GM18505 (cell line): ENCODE data around the gene EYA2.

Experiments
- ATAC-seq: cut with Tn5 transposase; IDR thresholded peaks from one replicate; pipeline ENCODE4 v1.9.1; 2021; ENCODE audit not compliant: unreplicated experiment
- POLR2A ChIP-seq: IDR thresholded peaks from 4 replicates; pipeline ENCODE4 v1.6.1; 2011; ENCODE audit warnings: borderline replicate concordance; ENCODE audit not compliant: insufficient read depth, insufficient read length; ENCODE audit errors: extremely low read depth

Gene EYA2

GRCh38 chr20:46977909-46978588 lies 83.4 kb downstream of the EYA2 start:
- ATAC-seq, result no peak
- no peak for TF ChIP-seq POLR2A

DNA sequence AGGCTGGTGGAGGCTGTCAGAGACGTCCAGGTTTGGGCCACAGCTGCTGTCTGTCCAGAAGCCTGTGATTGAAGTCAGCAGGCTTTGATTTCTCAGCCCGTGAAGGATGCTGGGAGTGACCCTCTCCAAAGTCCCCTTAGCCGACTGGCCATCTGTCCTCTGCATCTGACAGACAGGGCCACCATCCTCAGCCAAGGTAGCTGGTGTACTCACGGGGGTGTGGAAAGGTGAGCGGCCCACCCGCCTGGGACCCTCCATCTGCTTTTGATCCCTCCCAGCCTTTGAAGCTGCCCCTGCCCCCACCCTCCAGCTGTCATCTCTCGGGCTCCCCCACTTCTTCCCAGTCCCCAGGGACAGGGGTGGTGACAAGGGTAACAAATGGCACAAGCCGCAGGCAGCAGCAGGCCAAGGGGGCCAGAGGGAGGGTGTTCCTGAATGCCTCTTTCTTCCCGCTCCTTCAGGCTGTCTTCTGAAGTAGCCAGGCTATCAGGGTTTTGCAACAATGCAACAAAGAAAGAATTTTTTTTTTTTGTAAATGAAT lies 84.4 kb downstream of the EYA2 start:
- no peak for TF ChIP-seq POLR2A
- no peak for ATAC-seq

- no peak for ATAC-seq
- TF ChIP-seq POLR2A, result no peak
These were observed 85.1 kb downstream of the EYA2 start for GRCh38 chr20:46979603-46980241.

DNA sequence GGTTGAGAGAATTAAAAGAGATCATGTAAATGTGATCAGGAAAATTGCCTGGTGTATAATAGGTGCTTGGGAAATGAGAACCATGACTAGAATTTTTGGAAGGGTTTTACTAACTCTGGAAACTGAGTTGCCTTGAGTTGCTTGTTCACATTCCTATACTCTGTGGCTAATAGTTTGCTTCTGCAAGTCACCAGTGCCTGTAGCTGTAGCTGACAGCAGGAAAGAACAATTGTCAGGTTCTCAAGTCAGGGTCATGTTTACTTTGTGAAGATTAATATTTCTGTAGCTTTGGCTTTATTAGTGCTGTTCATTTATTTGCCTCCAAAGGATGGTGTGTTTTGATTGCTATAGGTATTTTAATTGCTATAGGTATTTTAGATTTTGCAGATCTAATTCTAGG lies 86.5 kb downstream of the EYA2 start:
- no peak for ATAC-seq
- TF ChIP-seq POLR2A, result no peak

- ATAC-seq, result no peak
- TF ChIP-seq POLR2A, result no peak
These were observed 88.8 kb downstream of the EYA2 start for GRCh38 chr20:46983466-46983865.

DNA sequence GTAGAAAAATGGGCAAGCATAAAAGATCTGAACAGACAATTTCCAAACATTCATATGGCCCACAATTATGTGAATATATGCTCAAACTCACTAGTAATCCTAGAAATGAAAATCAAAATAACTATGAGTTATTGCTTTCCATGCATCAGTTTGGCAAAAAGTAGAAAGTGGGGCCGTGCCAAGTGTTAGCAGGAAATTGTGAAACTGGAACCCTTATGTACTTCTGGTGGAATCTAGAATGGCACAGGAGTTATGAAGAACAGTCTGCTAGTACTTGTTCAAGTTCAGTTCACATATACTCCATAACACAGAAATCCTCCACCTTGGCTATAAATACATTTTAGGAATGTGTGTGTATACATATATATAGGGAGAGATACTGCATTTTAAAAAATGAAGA lies 89.8 kb downstream of the EYA2 start:
- no peak for ATAC-seq
- TF ChIP-seq POLR2A, result no peak

GRCh38 chr20:46985250-46985649 lies 90.6 kb downstream of the EYA2 start:
- no peak for TF ChIP-seq POLR2A
- ATAC-seq, result no peak

GRCh38 chr20:46985671-46986070 lies 91.0 kb downstream of the EYA2 start:
- TF ChIP-seq POLR2A, result no peak
- ATAC-seq, result no peak

GRCh38 chr20:46987001-46987400 lies 92.4 kb downstream of the EYA2 start:
- TF ChIP-seq POLR2A, result no peak
- no peak for ATAC-seq

GRCh38 chr20:46990017-46990595 lies 95.5 kb downstream of the EYA2 start:
- TF ChIP-seq POLR2A, result no peak
- no peak for ATAC-seq

DNA sequence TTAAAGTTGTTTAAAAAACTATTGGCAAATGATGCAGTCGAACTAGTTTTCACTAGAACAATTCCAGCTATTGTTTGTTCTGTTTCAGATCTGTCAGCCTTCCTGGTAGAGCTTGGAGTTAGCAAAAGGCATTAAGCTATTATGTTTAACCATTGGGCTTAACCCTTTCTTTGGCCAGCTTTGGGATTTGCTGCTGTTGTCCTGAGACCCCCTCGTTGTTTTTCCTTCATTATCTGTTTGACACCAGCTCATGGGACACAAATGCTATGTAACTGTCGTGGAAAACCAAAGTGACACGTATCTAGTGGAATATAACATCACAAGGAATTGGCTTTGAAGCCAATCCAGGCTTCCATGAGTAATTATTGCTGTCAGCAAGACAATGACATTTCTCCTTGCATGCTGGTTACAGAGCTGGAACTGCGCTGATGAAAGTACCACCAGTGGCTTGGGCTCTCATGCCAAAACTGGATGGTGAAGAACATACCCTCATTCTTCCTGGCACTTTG lies 96.0 kb downstream of the EYA2 start:
- no peak for TF ChIP-seq POLR2A
- no peak for ATAC-seq

GRCh38 chr20:46991168-46991567 lies 96.5 kb downstream of the EYA2 start:
- ATAC-seq, result no peak
- TF ChIP-seq POLR2A, result no peak

DNA sequence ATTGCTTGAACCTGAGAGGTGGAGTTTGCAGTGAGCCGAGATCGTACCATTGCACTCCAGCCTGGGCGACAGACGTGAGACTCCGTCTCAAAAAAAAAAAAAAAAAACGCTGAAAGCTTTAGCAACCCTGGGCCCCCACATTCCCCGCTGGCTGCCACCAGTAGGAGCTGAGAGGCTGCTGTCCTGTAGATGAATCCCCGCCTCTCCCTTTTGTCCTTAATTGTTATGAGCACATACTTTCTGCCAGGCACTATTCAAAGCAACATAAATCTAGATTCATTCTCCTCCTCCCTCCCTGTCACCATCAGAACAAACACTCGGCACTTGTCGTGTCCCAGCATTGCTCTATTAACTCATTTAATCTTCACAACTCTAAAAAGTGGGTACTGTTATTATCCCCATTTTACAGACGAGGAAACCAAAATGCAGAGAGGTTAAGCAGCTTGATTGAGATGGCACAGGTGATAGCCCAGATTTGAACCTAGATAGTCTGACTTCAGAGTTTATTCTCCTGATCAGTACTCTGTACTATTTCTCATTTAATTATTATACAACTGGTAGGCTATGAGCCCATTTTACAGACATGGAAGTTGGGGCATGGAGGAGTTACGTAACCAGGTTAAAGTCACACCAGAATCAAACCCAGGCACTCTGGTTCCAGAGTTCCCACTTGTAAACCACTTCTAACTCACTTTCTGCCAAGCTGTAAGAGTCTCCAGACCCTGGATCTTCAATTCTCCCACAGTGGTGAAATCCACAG lies 97.4 kb downstream of the EYA2 start:
- no peak for ATAC-seq
- TF ChIP-seq POLR2A, result no peak
